ENCODE measurements around the gene GGACT. TPM values are rescaled to one million over a fixed set of nuclear protein-coding genes. Genes with fewer than 3 reads are reported as not detected.

Gene GGACT
- total RNA-seq, 2 donors from 2014 or later = 4.8 to 5.0 TPM

DNA sequence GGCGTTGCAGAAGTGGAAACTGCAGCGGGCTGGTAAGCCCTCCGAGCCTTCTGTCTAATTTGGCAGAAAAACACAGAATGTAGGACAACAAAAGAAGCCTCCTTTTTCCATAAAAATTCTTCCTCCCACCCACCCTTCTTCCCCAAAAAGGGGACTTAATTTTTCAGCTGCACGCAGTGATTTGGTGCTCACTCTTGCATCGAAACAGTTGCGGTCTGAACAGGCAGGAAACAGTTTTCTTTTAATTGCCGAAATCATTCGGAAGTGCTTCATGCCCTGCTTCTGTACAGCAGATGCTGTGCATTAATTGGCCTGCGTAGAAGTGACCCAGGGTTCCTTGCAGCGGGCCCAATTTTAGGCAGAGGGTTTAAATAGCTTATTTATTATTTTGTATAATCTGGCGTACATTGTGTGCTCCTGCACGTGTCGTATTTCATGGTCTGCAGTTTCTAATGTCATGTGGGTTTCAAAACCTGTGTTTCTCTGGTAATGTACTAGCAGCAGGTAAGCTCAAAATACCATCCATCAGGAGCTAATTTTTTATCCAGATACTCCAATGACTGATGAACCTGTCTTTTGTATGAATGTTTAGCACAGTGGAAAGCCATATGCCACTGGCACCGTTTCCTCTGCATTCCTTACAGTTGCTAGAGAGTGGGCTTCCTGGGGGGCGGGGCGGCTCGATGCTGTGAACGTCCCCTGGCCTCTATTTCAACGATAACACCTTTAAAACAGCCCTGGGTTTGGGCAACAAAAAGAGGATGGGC lies 66.6 kb downstream of the GGACT start:
- intact Hi-C loops (cut with DNase I) = no loop called here
- DNase-seq (ENCODE audit: low spot score) = no peak

DNA sequence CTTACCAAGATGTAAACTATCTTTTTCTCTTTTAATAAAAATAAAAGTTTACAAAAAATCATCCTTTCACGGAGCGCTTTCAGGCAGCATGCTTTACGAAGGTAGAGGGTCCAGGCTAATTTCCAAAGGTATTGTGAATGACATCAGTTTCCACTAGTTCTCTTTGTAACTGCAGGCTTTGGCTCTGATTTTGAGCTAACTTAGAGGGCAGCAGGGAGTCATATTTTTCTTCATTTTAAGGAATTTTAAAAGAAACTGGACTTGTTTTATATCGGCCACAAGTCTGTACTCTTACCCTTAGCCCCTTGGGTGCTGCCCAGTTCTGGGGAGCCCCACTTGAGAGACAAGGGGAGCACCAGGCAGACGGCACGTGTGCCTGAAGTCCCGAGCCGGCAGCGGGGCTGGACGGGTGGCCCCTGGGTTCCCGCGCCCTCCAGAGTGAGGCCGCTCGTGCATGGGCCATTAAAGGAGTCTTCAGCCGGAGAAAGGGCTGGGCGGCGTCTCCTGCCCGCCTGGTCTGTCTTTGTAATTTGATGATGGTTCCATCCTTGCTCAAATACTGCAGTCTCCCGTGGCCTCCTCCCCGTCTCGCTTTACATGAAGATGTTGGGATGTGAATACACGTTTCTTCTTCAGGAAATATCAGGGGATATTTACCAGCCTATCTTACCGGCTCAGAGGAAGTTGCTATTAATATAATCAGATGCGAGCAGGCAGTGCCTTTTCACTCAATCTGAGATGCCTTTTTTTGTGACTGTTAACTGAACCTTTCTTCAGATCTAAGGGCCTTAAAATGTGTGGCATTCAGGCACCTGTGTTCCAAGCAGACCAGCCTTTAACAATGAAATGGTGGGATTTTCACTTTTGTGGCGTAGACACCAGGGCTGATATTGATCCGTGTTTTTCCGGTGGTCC lies 67.4 kb downstream of the GGACT start:
- DNase-seq (ENCODE audit: low spot score) = no peak
- intact Hi-C loops (cut with DNase I) = no loop called here

DNA sequence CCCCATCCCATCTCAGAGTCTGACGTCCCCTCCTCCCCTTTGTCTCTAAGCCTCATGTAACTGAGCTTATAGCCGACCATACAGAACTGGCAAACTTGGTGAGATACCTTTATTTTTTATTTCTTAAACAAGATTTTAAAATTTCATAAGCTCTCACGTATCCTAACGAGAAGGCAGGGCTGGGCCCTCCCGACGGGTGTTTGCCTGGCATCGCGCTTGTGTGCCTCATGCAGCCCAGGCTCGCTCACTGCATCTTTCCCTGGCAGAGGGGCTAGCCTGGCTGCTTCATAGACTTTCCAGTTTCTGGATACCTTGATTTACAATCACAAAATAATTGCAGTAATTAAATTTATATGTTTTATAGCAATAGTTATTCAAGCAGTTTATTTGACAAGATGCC lies 69.0 kb downstream of the GGACT start:
- intact Hi-C loops (cut with DNase I) = loop anchor here (5.0 to 10.0 kb wide), 4 partner anchors 285 to 865 kb away; no protein-coding TSS in a partner anchor
- no peak for DNase-seq (ENCODE audit: low spot score)

DNA sequence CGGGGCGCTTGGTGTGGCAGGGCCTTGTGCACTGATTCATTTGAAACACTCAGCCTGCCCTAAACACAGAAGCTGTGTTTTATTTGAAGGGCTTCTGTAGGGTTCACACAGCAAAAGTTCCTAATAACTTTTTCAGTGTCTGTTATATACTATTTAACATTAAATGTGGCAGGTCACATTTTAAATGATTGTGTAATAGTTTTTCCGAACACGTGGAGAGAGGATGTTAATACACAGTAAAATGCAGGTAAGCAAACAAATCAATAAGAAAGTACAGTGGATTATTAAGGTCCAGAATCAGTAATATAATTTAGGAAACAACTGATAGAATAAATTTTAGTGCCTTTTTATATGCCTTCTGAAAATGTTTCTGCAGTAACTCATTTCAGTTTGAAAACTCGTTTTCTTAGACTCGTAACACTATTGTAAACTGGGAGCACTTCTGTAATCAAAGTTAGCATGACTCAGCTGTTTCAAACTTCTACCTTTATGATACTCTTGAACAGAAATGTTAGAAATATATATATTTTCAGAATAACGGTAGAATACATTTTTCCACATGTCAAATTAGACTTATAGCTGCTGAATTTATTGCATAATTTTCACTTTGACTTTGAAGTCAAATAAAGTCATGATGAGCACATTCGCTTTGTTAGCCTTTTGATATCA lies 70.1 kb downstream of the GGACT start:
- intact Hi-C loops (cut with DNase I) = loop anchor here (5.0 to 10.0 kb wide), 4 partner anchors 284 to 864 kb away; no protein-coding TSS in a partner anchor
- DNase-seq (ENCODE audit: low spot score) = no peak

DNA sequence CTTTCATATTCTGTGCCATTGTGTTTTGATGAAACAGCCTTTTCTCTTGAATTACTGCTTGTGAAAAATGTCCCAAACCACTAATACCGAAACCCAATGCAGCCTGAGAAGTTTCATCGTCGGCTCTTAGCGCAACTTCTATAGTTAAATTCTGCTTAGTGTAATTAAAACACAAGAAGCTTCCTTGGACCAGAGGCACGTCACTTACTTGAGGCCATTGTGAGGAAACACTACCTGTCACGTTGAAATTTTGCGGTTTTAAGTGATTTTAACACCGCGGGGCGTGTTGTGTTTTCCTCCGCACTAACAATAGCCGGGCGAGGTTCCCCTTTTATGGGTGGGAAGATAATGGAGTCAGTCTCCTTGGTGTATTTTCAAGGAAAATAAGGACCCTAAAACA lies 70.9 kb downstream of the GGACT start:
- intact Hi-C loops (cut with DNase I) = loop anchor here (5.0 to 10.0 kb wide), 4 partner anchors 283 to 863 kb away; no protein-coding TSS in a partner anchor
- DNase-seq (ENCODE audit: low spot score) = no peak

DNA sequence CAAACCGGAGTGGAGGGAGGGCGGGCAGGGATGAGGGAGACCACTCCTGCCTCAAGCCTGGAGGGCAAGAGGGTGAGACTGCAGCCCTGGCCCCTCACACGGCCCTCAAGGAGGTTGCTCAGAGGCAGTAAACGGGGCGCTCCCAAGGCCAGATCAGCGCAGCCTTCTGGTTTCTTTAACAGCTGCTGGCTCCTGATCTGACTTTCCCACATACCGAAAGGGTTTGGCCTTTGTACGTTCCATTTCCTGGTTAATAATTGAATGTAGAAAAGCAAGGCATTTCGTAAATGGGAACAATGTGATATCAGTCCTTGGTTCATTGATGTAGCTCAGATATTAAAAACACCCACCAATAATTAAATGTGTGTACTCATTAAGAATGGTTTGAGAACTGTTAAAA lies 71.5 kb downstream of the GGACT start:
- intact Hi-C loops (cut with DNase I) = loop anchor here (5.0 to 10.0 kb wide), 4 partner anchors 282 to 862 kb away; no protein-coding TSS in a partner anchor
- DNase-seq (ENCODE audit: low spot score) = no peak

DNA sequence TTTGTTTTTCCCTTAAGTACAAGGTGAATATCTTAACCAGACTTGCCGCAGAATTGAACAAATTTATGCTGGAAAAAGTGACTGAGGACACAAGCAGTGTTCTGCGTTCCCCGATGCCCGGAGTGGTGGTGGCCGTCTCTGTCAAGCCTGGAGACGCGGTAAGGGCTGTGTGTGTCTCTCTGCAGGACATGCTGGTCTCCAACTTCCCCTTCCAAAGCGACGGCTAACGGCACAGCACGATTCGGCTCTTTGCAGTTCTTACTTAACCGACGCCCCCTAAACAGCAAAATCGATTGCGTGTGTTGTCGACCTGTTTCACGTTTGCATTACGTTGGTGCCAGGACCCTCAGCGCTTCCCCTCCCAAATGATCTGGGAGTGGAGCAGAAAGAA lies 73.2 kb downstream of the GGACT start:
- no peak for DNase-seq (ENCODE audit: low spot score)
- intact Hi-C loops (cut with DNase I) = loop anchor here (5.0 to 10.0 kb wide), 4 partner anchors 281 to 861 kb away; no protein-coding TSS in a partner anchor

- peak; percentile 93 for DNase-seq (ENCODE audit: low spot score)
- intact Hi-C loops (cut with DNase I) = loop anchor here (5.0 to 10.0 kb wide), 5 partner anchors 280 to 860 kb away; no protein-coding TSS in a partner anchor
Observed at GRCh38 chr13:100514788-100515409, 73.7 kb downstream of the GGACT start.

DNA sequence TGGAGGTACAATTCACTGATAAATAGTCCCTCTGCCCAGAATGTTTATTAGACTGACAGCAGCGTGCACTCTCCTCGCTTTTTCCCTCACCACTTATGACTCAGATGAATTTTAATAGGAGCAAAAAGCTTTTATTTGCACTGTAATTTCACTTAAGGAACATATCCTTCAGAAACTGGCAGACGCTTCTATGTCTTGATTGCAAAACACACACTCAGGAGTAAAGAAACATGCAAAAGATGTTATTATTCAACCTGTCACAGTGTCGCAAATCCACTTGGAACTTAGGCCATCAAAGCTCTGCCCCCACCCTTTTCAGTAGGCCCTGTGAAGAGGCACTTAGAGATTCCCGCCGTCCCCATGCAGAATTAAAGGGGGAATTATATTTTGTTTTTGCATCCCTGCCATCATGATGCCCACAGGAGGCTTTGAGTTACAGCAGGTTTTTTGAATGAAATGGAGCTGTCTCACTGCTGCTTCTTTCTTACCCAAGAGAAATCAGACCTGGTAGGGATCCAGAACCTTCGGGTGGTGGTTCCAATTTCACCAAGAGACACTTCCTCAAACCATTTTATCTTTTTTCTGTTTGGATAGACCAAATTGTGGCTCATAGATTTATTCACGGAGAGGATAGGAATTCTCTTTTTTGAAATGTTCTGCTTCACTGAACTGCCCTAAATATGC lies 74.5 kb downstream of the GGACT start:
- intact Hi-C loops (cut with DNase I) = loop anchor here (5.0 to 10.0 kb wide), 4 partner anchors 279 to 859 kb away; no protein-coding TSS in a partner anchor
- no peak for DNase-seq (ENCODE audit: low spot score)

DNA sequence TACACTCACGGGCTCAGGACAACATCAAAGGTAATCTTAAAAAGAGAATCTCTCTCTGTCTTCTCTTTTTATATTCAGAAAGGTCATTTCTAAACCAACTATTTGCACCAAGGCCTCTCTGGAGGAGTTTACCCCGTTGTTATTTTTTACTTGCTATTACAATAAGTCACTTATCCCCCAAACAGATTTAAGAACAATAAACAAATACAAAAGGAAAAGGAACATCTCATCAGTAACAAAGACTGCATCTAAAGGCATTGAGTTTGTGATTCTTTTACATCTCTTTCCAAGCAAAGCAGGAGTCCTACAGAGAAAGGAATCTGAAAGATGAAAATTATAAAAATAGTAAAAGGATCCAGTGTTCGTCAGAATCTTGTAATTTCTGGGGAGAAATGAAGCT lies 75.4 kb downstream of the GGACT start:
- intact Hi-C loops (cut with DNase I) = loop anchor here (5.0 to 10.0 kb wide), 4 partner anchors 278 to 858 kb away; no protein-coding TSS in a partner anchor
- DNase-seq (ENCODE audit: low spot score) = no peak

- intact Hi-C loops (cut with DNase I) = loop anchor here (5.0 to 10.0 kb wide), 4 partner anchors 278 to 858 kb away; no protein-coding TSS in a partner anchor
- DNase-seq (ENCODE audit: low spot score) = no peak
Observed at GRCh38 chr13:100512422-100512821, 76.2 kb downstream of the GGACT start.

DNA sequence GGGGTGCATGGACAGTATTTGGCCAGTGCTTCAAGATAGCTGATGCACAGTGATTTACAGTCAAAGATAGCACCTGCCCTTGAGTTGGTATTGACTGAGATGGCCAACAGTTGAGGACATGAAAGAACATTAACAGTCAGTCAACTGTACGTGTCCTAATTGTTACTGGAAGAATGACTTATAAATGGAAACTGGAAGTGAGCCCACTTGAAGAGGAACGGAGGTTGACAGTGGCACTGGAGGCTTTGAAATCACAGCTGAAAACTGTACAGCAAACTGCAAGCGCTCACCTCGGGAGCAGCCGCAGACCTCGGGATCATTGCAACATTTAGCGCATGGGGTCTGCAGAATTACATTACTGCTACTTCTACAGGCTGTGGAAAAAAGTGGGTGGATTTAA lies 77.1 kb downstream of the GGACT start:
- intact Hi-C loops (cut with DNase I) = loop anchor here (5.0 to 10.0 kb wide), 4 partner anchors 277 to 857 kb away; no protein-coding TSS in a partner anchor
- DNase-seq (ENCODE audit: low spot score) = no peak

DNA sequence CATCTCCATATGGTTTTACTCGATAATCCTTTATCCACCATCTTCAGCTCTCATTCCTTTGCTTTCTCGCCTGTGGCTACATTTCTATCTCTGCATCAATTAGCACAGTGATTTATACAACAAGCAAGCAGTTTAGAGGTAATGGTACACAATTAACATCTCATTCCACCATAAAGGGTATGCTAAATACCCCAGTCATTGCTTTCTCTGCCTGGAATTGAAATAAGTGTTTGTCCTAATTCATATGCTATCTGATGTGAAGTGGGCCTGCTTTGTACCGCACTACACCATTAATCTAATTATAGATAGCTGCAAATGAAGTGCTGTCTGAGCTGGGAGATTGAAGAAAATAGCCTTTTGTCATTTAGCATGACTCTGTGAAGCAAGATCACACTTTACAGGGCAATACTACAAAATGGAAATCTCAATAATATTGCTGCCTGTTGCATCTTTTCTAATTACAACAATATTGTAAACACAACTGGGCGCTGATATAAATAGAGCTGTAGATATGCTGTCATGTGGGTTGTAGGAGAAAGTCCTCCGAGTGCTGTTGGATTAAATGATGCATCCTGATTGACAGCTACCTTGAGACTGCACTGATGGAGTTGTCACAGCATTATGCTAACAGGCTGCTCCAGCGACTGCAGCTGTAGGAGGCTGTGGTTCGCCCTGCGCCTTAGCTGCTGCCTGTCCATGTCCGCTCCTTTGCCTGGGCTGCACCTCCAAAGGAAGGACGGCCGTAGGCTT lies 78.2 kb downstream of the GGACT start:
- DNase-seq (ENCODE audit: low spot score) = no peak
- intact Hi-C loops (cut with DNase I) = loop anchor here (5.0 to 10.0 kb wide), 4 partner anchors 276 to 856 kb away; no protein-coding TSS in a partner anchor

DNA sequence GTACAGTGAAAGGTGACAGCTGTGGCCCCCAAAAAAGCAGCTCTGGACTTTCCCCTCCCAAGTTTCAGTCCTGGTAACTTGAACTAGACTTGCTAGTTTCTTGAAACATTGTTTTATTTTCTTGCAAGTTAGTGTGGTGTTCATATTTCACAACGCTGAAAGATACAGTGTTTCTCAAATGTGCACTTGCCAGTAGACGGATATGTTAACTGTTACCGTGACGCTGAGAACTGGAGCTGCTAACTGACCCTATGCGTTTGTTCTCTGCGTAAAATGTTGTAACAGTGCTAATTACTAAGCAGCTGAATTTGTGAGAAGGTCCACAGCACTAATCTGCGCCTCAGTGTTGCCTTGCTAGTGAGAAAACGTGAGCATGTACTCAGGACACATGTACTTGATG lies 79.6 kb downstream of the GGACT start:
- no peak for DNase-seq (ENCODE audit: low spot score)
- intact Hi-C loops (cut with DNase I) = no loop called here

DNA sequence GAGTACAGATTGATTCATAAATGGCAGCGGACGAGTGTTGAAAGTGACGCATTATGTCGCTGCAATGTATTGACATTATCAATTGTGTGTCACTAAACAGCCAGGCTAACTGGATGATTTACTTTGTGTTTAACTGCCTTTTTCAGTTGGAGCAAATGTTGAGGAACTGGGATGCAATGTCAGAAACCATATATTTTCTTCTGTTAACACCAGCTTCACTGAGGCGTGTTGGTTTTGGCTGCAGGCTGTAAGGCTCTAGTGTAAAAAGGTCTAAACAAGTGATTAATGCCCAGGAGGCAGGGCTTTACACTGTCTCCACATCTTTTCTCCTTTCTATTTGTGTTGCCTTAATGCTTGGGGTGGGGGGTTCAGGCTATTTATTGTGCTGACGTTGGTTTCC lies 80.1 kb downstream of the GGACT start:
- DNase-seq (ENCODE audit: low spot score) = no peak
- intact Hi-C loops (cut with DNase I) = no loop called here

DNA sequence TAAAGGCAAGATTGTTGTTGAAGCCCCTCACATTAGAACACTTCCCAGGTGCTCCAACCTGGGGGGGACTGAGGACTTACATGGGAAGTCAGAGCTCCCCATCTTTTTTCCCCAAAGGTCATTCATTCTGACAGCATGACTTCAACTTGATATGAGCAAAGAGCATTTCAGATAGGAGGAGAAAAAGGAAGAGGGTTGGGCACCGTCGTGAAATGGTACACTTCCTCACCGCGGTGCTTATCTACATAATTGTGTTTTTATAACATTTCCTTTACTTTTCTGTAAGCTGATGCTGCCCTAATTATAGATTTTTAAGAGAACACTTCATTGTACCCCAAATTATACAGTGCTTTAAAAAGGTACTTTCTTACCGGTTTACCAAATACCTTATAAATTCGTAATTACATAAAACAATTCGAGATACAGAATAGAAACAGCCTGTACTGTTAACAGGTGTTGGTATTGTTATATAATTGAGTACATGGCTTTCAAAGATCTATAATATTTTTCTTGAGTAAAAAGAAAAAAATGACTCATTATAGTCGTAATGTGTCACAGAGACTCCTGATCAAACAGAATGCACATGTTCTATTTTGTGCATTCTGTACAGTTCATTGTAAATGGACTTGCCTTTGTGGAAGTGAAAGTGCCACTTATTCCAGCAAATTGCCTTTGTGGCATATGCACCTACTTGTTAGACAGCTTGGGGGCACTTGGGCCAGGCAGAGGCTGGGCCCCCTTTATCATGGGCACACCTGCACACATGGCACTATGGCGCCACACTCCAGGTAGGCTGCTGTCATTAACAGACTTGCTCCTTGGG lies 81.8 kb downstream of the GGACT start:
- intact Hi-C loops (cut with DNase I) = no loop called here
- no peak for DNase-seq (ENCODE audit: low spot score)

DNA sequence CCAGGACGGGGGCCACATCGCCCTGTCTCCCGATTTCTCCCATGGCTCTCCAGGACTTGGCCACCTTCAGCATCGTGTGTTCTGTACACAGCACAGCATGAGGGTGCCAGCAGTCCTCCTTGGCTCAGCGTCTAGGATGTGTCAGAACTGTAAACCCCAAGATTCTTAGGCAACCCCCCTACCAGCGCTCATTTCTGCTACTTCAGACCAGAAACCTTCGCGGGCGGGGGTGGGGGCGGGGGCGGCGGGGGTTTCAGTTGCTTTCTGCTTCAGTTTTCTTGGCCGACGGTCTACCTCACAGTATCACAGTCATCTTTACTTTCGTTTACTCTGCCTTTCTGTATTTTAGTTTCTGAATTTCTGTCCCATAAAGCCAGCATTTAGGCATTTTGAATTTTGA lies 82.4 kb downstream of the GGACT start:
- intact Hi-C loops (cut with DNase I) = no loop called here
- no peak for DNase-seq (ENCODE audit: low spot score)
